GM12891 (cell line): ENCODE results near the gene CCDC194.

ENCODE experiments used
- POLR2A ChIP-seq: IDR thresholded peaks from 2 replicates; pipeline ENCODE4 v1.6.1; 2011; ENCODE audit warnings: low read depth, low read length, control low read depth
- POLR2AphosphoS5 ChIP-seq: IDR thresholded peaks from 2 replicates; pipeline ENCODE4 v1.6.1; 2011; ENCODE audit warnings: low read depth, low read length, control low read depth
- SPI1 ChIP-seq: IDR thresholded peaks from 2 replicates; pipeline ENCODE4 v1.6.1; 2011; ENCODE audit warnings: low read depth, low read length, control low read depth

DNA sequence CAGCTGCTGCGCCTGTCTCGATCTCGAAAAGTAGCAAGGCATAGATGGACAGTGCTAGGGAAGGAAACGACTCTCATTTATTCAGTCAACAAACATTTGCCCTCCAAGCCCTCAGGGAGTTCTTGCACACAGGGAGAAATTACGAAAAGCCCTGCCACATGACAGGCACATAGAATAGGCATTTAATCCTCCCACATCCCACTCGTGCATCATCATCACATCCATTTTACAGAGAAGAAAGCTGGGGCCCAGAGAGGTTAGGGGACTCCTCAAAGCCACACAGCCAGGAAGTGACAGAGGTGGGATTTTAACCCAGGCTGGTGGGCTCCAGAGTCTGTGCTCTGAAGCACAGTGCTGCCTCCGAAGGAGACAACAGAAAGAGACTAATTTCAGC lies 42.9 kb upstream of the CCDC194 start:
- TF ChIP-seq POLR2A: no peak
- TF ChIP-seq POLR2AphosphoS5: no peak
- no peak for TF ChIP-seq SPI1
